ENCODE data around the gene RALGPS1. TPM values are rescaled to one million over a fixed set of nuclear protein-coding genes. Genes with fewer than 3 reads are reported as not detected.

The RALGPS1 gene
- total RNA-seq, 2 experiments from 2014 or later, result 2.1 to 2.4 TPM

DNA sequence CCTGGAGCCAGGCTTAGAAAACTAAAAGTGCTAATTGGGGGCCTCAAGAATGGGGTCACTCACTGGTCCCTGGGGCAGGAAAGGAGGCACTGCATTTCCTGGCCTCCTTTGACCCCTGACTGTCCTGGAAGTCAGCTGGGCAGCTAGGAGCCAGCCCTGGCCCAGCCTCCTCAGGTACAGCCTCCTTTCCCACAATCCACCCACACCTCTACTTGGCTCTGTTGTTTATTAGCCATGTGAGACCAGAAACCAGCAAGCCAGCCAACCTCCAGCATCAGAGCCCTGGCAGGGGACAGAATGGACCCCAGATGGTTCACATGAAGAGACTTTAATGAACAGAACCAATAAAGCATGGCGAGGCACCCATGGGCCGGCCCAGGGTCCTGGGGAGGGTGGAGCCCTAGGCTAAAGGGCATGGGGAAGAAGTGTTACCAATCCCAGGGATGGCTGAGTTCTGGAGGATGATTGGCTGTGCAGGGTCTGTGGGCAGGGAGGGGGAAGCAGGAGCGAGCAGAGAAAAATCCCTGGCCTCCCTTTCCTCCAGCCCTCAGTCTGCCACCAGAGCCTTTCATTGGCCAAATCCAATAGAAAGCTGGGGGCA is 263.2 kb downstream of the RALGPS1 start:
- Mint-ChIP-seq H3K27ac (no peak overlapping the region), H3K4me1 (ENCODE audit: low read depth) (no peaks in the 10 kb centered on the region), H3K4me3 (no peak overlapping the region), H3K27me3 (ENCODE audit: low read depth) (no peaks in the 10 kb centered on the region), H3K9me3 (no peaks in the 10 kb centered on the region), H3K36me3 (ENCODE audit: low read depth) (no peaks in the 10 kb centered on the region)
- CTCF ChIA-PET, result no interaction called here
- peak; percentile 1 for DNase-seq
- intact Hi-C loops (cut with micrococcal nuclease), result no loop called here

DNA sequence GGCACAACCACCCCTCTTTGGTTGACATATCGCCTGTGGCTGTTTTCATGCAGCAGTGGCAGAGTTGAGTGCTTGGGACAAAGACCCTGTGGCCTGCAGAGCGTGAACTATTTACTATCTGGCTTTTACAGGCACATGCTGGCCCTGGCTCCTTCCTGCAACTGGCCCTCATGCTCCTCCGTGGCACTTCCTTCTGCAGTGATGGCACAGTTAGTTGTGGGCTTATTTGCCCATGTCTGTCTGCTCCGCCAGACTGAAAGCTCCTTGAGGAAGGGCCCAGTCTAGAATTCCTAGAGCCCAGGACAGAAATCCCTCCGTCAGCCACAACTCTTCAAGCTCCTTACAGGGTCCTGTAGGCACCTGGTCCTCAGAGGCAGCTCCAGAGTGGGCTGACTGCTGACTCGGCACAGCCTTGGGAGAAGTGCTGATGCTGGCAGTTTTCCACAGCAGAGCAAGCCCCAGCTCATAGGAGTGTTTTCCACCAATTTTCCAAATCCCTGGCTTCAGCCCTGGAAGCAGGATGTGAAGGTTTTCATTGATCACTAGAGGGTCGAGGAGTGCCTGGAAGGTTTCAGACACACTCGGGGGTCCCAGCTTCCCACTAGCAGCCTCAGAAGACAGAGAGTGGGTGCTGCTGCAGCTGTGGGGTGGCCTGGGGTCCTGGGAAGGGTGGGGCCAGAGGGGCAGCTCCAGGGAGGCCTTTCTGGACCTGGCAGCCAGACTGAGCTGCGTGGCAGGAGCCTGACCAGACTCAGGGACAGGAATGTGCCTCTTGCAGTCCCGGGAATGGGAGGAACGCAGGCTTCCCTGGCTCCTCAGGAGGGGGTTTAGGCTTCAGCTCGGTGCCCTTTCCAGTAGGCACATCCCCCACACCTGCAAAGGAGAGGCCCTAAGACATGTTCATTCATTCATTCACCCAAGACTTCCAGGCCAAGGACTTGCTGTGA is 264.4 kb downstream of the RALGPS1 start:
- H3K27me3 Mint-ChIP-seq (ENCODE audit: low read depth), result no peaks in the 10 kb centered on the region
- H3K4me3 Mint-ChIP-seq, result no peak overlapping the region
- intact Hi-C loops (cut with micrococcal nuclease), result no loop called here
- no peaks in the 10 kb centered on the region for H3K9me3 Mint-ChIP-seq
- H3K4me1 Mint-ChIP-seq (ENCODE audit: low read depth), result no peaks in the 10 kb centered on the region
- H3K27ac Mint-ChIP-seq, result no peak overlapping the region
- CTCF ChIA-PET, result interaction anchor here (0.6 kb wide), 1 partner anchor 237 kb away, joined by 4 read pairs; no protein-coding TSS in a partner anchor
- H3K36me3 Mint-ChIP-seq (ENCODE audit: low read depth), result no peaks in the 10 kb centered on the region
- DNase-seq, result peak; percentile 3

DNA sequence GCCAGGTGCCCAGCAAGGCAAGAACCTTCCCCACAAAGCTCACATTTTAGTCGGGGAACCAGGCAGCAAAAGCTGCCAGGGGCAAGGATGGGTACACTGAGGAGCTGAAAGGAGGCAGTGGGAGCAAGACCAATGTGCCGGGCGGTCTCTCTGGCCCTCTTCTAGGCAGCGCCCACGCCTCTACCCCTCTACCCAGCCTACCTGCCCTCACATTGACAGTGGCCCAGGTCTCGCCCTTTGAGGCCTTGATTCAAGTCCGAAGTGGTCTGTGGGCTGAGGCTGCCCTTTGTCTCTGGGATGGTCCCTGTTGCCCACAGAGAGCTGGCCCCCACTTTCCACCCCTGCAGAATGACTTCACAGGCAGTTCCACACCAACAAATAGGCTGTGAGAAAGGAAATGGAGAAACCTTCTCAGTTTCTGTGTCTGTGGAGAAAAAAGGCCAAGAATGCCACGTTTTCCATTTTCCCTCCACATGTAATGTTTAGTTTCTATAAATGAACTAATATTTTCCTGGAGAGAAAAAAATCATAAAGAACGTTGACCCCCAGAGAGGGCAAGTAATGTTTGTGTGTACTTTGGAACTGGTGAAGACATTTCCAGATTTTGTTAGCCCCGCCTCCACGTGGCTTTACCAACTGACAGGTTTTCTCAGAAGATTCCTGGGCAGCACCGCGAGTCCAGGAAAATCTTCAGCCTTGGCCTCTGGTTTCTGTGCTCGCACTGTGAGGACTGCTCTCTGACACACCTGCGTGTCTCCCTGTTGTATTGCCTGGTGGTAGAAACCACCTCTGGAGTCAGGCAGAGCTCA is 265.3 kb downstream of the RALGPS1 start:
- DNase-seq, result peak; percentile 2
- intact Hi-C loops (cut with micrococcal nuclease), result no loop called here
- Mint-ChIP-seq H3K4me3 (no peak overlapping the region), H3K36me3 (ENCODE audit: low read depth) (no peaks in the 10 kb centered on the region), H3K27ac (no peak overlapping the region), H3K4me1 (ENCODE audit: low read depth) (no peaks in the 10 kb centered on the region), H3K27me3 (ENCODE audit: low read depth) (no peaks in the 10 kb centered on the region), H3K9me3 (no peaks in the 10 kb centered on the region)
- CTCF ChIA-PET, result no interaction called here

- Mint-ChIP-seq H3K27ac (no peak overlapping the region), H3K9me3 (no peaks in the 10 kb centered on the region), H3K4me3 (no peak overlapping the region), H3K4me1 (ENCODE audit: low read depth) (no peaks in the 10 kb centered on the region), H3K27me3 (ENCODE audit: low read depth) (no peaks in the 10 kb centered on the region), H3K36me3 (ENCODE audit: low read depth) (no peaks in the 10 kb centered on the region)
- intact Hi-C loops (cut with micrococcal nuclease), result no loop called here
- peak; percentile 4 for DNase-seq
- CTCF ChIA-PET, result interaction anchor here (0.7 kb wide), 1 partner anchor 240 kb away, joined by 3 read pairs; no protein-coding TSS in a partner anchor
Observed at GRCh38 chr9:127180457-127181314, 266.1 kb downstream of the RALGPS1 start.

GRCh38 chr9:127181315-127181580 is 266.7 kb downstream of the RALGPS1 start:
- DNase-seq, result peak; percentile 1
- H3K4me1 Mint-ChIP-seq (ENCODE audit: low read depth), result no peaks in the 10 kb centered on the region
- no peaks in the 10 kb centered on the region for H3K27me3 Mint-ChIP-seq (ENCODE audit: low read depth)
- no peak overlapping the region for H3K27ac Mint-ChIP-seq
- H3K36me3 Mint-ChIP-seq (ENCODE audit: low read depth), result no peaks in the 10 kb centered on the region
- CTCF ChIA-PET, result interaction anchor here (0.7 kb wide), 1 partner anchor 241 kb away, joined by 3 read pairs; no protein-coding TSS in a partner anchor
- no peak overlapping the region for H3K4me3 Mint-ChIP-seq
- intact Hi-C loops (cut with micrococcal nuclease), result no loop called here
- no peaks in the 10 kb centered on the region for H3K9me3 Mint-ChIP-seq

GRCh38 chr9:127181595-127182190 is 267.1 kb downstream of the RALGPS1 start:
- Mint-ChIP-seq H3K9me3 (no peaks in the 10 kb centered on the region), H3K4me1 (ENCODE audit: low read depth) (no peaks in the 10 kb centered on the region), H3K4me3 (no peak overlapping the region), H3K36me3 (ENCODE audit: low read depth) (no peaks in the 10 kb centered on the region), H3K27ac (no peak overlapping the region), H3K27me3 (ENCODE audit: low read depth) (no peaks in the 10 kb centered on the region)
- DNase-seq, result peak; percentile 1
- intact Hi-C loops (cut with micrococcal nuclease), result no loop called here
- CTCF ChIA-PET, result interaction anchor here (0.6 kb wide), 1 partner anchor 35 kb away, joined by 4 read pairs; no protein-coding TSS in a partner anchor

DNA sequence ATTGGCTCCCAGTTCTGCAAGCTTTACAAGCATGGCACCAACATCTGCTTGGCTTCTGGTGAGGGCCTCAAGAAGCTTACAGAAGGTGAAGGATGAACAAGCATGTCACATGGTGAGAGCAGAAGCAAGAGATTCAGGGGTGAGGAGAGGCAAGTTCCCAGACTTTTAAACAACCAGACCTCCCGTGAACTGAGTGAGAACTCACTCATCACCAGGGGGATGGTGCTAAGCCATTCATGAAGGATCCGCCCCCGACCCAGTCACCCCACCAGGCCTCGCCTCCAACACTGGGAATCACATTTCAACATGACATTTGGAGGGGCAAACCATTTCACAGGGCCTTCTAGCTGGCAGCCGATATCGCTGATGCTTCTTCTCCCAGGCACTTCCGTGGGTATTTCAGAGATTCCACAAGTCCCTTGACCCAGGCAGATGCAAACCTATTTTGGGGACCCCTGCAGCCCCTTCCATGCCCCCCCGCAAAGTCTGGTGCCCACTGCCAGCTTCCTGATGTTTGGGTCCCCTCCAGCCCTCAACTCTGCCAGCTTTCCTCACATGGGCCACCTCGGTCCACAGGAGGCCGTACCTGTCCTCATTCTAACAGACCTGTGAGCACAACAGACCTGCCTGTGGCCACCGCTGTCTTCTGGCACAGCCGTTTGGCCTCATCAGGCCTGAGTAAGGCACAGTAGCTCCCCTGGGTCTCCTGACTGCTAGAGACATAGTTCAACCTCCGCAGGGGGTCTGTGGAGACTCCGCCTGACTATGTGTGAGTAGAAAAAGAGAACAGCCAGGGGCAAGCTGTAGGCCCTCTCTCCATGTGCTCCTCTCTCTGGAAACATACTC is 268.5 kb downstream of the RALGPS1 start:
- intact Hi-C loops (cut with micrococcal nuclease), result no loop called here

DNA sequence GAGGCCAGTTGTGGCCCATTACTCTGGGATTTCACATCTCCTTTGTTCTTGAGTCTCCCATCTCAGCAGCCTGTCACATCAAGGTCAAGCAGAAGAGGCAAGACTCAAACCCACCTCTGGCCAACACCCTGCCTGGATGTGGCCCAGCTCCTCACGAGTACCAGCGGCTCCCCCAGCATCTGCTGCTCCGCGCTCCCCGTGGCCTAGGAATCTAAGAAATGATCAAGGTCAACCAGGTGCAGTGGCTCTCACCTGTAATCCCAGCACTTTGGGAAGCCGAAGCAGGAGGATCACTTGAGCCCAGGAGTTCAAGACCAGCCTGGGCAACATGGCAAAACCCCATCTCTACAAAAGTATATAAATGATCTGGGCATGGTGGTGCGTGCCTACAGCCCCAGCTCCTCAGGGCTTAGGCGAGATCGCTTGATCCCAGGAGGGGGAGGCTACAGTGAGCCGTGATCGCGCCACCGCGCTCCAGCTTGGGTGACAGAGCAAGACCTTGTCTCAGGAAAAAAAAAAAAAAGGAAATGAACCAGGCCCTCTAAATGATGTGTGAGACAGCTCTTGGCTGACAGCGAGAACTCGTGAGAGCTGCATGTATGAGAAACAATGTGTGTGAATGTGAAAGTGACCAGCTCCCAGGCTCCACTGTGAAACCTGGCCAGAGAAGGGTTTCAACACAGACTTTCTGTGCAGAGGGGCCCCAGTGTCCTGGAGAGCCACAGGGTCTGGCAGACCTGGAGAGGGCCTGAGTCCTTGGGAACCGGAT is 269.4 kb downstream of the RALGPS1 start:
- intact Hi-C loops (cut with micrococcal nuclease), result no loop called here
- Mint-ChIP-seq H3K36me3 (ENCODE audit: low read depth) (no peaks in the 10 kb centered on the region), H3K27me3 (ENCODE audit: low read depth) (no peaks in the 10 kb centered on the region), H3K9me3 (no peaks in the 10 kb centered on the region), H3K4me1 (ENCODE audit: low read depth) (no peaks in the 10 kb centered on the region), H3K4me3 (no peak overlapping the region), H3K27ac (no peak overlapping the region)
- CTCF ChIA-PET, result interaction anchor here (0.7 kb wide), 1 partner anchor 140 kb away, joined by 6 read pairs; no protein-coding TSS in a partner anchor
- DNase-seq, result no peak

More for the DNA sequence above, 268.5 kb downstream of the RALGPS1 start:
- Mint-ChIP-seq H3K4me3 (no peak overlapping the region), H3K9me3 (no peaks in the 10 kb centered on the region), H3K27ac (no peak overlapping the region), H3K4me1 (ENCODE audit: low read depth) (no peaks in the 10 kb centered on the region), H3K27me3 (ENCODE audit: low read depth) (no peaks in the 10 kb centered on the region), H3K36me3 (ENCODE audit: low read depth) (no peaks in the 10 kb centered on the region)
- peak; percentile 2 for DNase-seq
- CTCF ChIA-PET, result no interaction called here

- Mint-ChIP-seq H3K27ac (no peak overlapping the region), H3K9me3 (no peaks in the 10 kb centered on the region), H3K36me3 (ENCODE audit: low read depth) (no peaks in the 10 kb centered on the region), H3K27me3 (ENCODE audit: low read depth) (no peaks in the 10 kb centered on the region), H3K4me3 (no peak overlapping the region), H3K4me1 (ENCODE audit: low read depth) (no peaks in the 10 kb centered on the region)
- intact Hi-C loops (cut with micrococcal nuclease), result no loop called here
- DNase-seq, result no peak
- CTCF ChIA-PET, result interaction anchor here (0.7 kb wide), 1 partner anchor 140 kb away, joined by 6 read pairs; no protein-coding TSS in a partner anchor
Observed at GRCh38 chr9:127184641-127185040, 270.1 kb downstream of the RALGPS1 start.

DNA sequence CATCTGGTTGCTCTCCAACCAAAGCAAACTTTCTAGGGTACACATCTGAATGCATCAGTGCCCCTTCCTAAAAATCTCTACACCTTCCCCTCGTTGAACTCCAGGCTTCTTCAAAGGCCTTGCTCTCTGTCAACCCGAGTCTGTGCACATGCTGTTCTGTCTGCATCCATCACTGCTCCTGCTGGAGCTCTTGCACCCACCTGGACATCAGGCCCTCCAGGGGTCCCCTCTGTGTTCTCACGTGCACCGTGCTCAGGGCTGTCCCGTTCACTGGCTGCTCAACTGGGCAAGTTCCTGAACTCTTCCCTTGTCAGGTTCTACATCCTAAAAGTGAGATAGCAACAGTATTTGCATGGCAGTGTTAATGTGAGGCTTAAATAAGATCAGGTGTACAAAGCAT is 270.6 kb downstream of the RALGPS1 start:
- no peak for DNase-seq
- intact Hi-C loops (cut with micrococcal nuclease), result no loop called here
- no peaks in the 10 kb centered on the region for H3K36me3 Mint-ChIP-seq (ENCODE audit: low read depth)
- CTCF ChIA-PET, result no interaction called here
- H3K27ac Mint-ChIP-seq, result no peak overlapping the region
- H3K27me3 Mint-ChIP-seq (ENCODE audit: low read depth), result no peaks in the 10 kb centered on the region
- H3K9me3 Mint-ChIP-seq, result no peaks in the 10 kb centered on the region
- no peaks in the 10 kb centered on the region for H3K4me1 Mint-ChIP-seq (ENCODE audit: low read depth)
- no peak overlapping the region for H3K4me3 Mint-ChIP-seq

Data from activated naive CD4-positive, alpha-beta T cell treated with anti-CD3 and anti-CD28 coated beads for 36 hours (primary cell).